ENCODE data around the gene NGRN. TPM values are rescaled to one million over a fixed set of nuclear protein-coding genes. Genes with fewer than 3 reads are reported as not detected.

The NGRN gene, protein sequence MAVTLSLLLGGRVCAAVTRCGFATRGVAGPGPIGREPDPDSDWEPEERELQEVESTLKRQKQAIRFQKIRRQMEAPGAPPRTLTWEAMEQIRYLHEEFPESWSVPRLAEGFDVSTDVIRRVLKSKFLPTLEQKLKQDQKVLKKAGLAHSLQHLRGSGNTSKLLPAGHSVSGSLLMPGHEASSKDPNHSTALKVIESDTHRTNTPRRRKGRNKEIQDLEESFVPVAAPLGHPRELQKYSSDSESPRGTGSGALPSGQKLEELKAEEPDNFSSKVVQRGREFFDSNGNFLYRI
- polyA plus RNA-seq (2013, experiment 1 of 4) = 116 TPM
- polyA plus RNA-seq (2013, experiment 2 of 4) = 115 TPM
- 80.7 TPM for polyA plus RNA-seq (2013, experiment 3 of 4)
- 93.1 TPM for polyA plus RNA-seq (2013, experiment 4 of 4)

DNA sequence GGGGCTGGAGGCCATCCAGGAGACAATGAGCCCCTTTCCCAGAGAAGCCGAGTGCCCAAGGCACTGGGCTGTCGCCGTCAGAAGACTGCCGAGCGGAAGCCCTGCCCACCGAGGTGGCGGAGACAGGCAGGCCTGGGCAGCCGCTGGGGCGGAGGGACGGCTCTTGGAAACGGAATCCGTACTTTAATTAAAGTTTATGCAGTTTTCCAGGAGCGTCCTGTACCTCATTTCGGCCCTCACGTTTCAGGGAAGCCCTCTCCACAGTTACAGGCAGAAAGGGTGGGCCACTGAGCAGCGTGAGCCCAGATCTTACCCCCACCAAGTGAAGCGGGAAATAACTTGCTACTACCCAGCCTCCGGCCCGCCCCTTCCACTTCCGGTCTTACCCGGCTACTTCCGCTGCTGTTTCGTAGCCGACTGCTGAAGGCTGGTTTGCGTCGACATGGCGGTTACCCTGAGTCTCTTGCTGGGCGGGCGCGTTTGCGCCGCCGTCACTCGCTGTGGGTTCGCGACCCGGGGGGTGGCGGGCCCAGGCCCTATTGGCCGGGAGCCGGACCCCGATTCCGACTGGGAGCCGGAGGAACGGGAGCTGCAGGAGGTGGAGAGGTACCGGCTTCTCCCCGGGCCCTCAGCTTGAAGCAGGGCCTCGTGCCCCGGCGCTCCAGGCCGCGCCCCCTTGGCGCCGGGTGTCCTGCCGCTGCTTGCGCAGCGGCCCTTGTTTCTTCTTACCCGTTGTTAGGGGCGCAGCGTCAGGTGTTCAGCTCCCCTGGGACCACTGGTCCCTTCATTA is at the start of gene NGRN:
Gene NGRN, plus strand, starts transcription at position 402 of the 790 bp plus-strand sequence. Its CDS starts 41 bp downstream, at position 443.
- H3K9me3 ChIP-seq (ENCODE audit: control insufficient read depth, low read length) = no peaks in the 10 kb centered on the region
- peak within 1 kb of the TSS; percentile 90 for H3K27ac ChIP-seq (ENCODE audit: insufficient read depth, low read depth, low read length, poor library complexity, severe bottlenecking)
- WGBS, 2 experiments = 1% methylated on average over 59 of the region's 59 CpGs
- H3K27me3 ChIP-seq (ENCODE audit: control insufficient read depth, insufficient read depth, low read length, poor library complexity, severe bottlenecking) = no peaks in the 10 kb centered on the region
- peaks cover 6% of the 10 kb centered on the region for H3K36me3 ChIP-seq (ENCODE audit: control insufficient read depth, insufficient read depth, low read length)
- peak within 1 kb of the TSS; percentile 89 for H3K4me3 ChIP-seq (ENCODE audit: insufficient read depth, low read depth, low read length)
- H3K4me1 ChIP-seq (ENCODE audit: control insufficient read depth, insufficient read depth, low read length) = peaks cover 23% of the 10 kb centered on the region

DNA sequence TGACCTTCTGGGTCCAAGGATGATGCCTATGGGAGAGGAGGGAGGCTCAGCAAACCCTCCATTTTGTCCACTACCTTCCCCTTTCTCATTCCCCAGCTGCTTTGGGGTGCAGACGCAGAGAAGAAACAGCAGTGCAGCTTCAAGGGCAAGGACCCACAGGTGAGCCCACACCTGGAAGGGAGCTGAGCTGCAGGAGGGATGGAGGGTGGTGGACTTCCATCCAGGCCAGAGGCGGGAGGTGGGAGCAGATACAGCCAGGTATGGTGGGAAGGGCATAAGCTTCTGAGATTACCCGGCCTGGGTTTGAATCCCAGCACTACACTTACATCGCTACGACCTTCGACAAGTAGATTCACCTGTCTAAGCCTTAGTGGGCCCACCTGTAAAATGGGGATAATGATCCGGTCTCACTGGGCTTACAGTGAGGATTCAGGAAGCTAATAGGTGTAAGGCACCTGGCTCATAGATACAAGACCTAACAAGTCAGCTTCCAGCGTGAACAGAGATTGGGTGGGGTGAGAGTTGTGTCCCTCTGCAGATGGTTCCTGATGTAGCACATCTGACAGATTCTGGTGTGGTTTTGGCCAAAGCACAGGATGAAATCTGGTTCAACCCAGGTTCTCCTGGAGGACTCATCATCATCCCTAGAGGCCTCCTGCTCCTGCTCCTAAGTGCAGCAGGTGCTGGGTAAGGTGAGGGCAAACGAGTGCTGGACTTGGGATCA is 47.6 kb upstream of the NGRN start:
- Histone ChIP-seq H3K4me3 (ENCODE audit: insufficient read depth, low read depth, low read length) (no peak overlapping the region), H3K27ac (ENCODE audit: insufficient read depth, low read depth, low read length, poor library complexity, severe bottlenecking) (no peak overlapping the region), H3K36me3 (ENCODE audit: control insufficient read depth, insufficient read depth, low read length) (no peaks in the 10 kb centered on the region), H3K4me1 (ENCODE audit: control insufficient read depth, insufficient read depth, low read length) (no peaks in the 10 kb centered on the region), H3K9me3 (ENCODE audit: control insufficient read depth, low read length) (no peaks in the 10 kb centered on the region), H3K27me3 (ENCODE audit: control insufficient read depth, insufficient read depth, low read length, poor library complexity, severe bottlenecking) (no peaks in the 10 kb centered on the region)
- WGBS, 2 experiments = 96 to 97% methylated on average over 9 of the region's 9 CpGs

GRCh38 chr15:90219421-90220141 is 45.9 kb upstream of the NGRN start:
- Histone ChIP-seq H3K27ac (ENCODE audit: insufficient read depth, low read depth, low read length, poor library complexity, severe bottlenecking) (no peak overlapping the region), H3K27me3 (ENCODE audit: control insufficient read depth, insufficient read depth, low read length, poor library complexity, severe bottlenecking) (no peaks in the 10 kb centered on the region), H3K4me1 (ENCODE audit: control insufficient read depth, insufficient read depth, low read length) (no peaks in the 10 kb centered on the region), H3K36me3 (ENCODE audit: control insufficient read depth, insufficient read depth, low read length) (peaks cover 4% of the 10 kb centered on the region), H3K4me3 (ENCODE audit: insufficient read depth, low read depth, low read length) (no peak overlapping the region), H3K9me3 (ENCODE audit: control insufficient read depth, low read length) (no peaks in the 10 kb centered on the region)
- 62% methylated on average over 17 of the region's 17 CpGs for WGBS, 2 experiments

DNA sequence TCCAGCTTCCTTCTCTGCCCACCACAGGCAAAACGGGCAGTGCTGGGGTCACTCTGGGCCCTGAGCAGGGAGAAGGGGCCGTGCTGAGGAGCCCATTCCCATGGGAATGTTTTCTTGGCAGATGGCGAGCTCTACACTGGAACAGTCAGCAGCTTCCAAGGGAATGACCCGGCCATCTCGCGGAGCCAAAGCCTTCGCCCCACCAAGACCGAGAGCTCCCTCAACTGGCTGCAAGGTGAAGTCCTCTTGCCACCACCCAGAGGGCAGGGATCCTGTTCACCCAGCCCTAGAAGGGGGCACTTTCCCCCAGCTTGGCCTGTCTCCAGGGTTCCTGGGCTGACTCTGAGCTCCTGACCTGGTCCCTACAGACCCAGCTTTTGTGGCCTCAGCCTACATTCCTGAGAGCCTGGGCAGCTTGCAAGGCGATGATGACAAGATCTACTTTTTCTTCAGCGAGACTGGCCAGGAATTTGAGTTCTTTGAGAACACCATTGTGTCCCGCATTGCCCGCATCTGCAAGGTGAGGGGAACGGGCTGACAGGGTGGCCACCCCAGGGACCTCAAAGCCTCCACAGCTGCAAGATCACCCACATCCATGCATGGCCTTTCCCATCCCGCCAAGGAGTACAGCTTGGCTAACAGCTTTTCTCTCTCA is 44.1 kb upstream of the NGRN start:
- H3K36me3 ChIP-seq (ENCODE audit: control insufficient read depth, insufficient read depth, low read length) = peaks cover 13% of the 10 kb centered on the region
- H3K4me1 ChIP-seq (ENCODE audit: control insufficient read depth, insufficient read depth, low read length) = no peaks in the 10 kb centered on the region
- H3K4me3 ChIP-seq (ENCODE audit: insufficient read depth, low read depth, low read length) = no peak overlapping the region
- 67 to 69% methylated on average over 14 of the region's 14 CpGs for WGBS, 2 experiments
- no peaks in the 10 kb centered on the region for H3K27me3 ChIP-seq (ENCODE audit: control insufficient read depth, insufficient read depth, low read length, poor library complexity, severe bottlenecking)
- no peak overlapping the region for H3K27ac ChIP-seq (ENCODE audit: insufficient read depth, low read depth, low read length, poor library complexity, severe bottlenecking)
- H3K9me3 ChIP-seq (ENCODE audit: control insufficient read depth, low read length) = no peaks in the 10 kb centered on the region

- no peaks in the 10 kb centered on the region for H3K9me3 ChIP-seq (ENCODE audit: control insufficient read depth, low read length)
- no peak overlapping the region for H3K27ac ChIP-seq (ENCODE audit: insufficient read depth, low read depth, low read length, poor library complexity, severe bottlenecking)
- H3K36me3 ChIP-seq (ENCODE audit: control insufficient read depth, insufficient read depth, low read length) = peaks cover 15% of the 10 kb centered on the region
- H3K4me1 ChIP-seq (ENCODE audit: control insufficient read depth, insufficient read depth, low read length) = no peaks in the 10 kb centered on the region
- WGBS, 2 experiments = 90 to 100% methylated on average over 1 to 2 of the region's 2 CpGs
- no peak overlapping the region for H3K4me3 ChIP-seq (ENCODE audit: insufficient read depth, low read depth, low read length)
- H3K27me3 ChIP-seq (ENCODE audit: control insufficient read depth, insufficient read depth, low read length, poor library complexity, severe bottlenecking) = no peaks in the 10 kb centered on the region
Measured at GRCh38 chr15:90222547-90222946, 42.9 kb upstream of the NGRN start.

DNA sequence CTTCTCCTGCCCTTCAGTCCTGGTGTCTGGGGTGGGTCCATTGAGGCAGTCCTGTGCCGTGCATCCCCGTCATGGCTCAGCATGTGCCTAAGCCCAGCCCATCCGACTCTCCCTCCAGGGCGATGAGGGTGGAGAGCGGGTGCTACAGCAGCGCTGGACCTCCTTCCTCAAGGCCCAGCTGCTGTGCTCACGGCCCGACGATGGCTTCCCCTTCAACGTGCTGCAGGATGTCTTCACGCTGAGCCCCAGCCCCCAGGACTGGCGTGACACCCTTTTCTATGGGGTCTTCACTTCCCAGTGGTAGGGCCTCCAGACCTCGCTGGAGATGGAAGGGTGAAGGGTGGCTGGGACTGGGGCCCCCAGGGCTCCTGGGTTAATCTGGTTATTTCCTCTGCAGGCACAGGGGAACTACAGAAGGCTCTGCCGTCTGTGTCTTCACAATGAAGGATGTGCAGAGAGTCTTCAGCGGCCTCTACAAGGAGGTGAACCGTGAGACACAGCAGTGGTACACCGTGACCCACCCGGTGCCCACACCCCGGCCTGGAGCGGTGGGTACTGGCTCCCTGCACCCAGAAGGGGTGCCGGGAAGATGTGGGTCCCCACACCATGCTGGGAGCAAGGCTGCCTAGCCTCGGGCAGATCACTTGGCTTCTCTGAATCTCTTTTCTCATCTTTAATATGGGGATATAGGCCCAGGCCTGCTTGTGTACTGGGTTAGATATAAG is 41.9 kb upstream of the NGRN start:
- Histone ChIP-seq H3K9me3 (ENCODE audit: control insufficient read depth, low read length) (no peaks in the 10 kb centered on the region), H3K27ac (ENCODE audit: insufficient read depth, low read depth, low read length, poor library complexity, severe bottlenecking) (no peak overlapping the region), H3K36me3 (ENCODE audit: control insufficient read depth, insufficient read depth, low read length) (peaks cover 20% of the 10 kb centered on the region), H3K4me3 (ENCODE audit: insufficient read depth, low read depth, low read length) (no peak overlapping the region), H3K4me1 (ENCODE audit: control insufficient read depth, insufficient read depth, low read length) (no peaks in the 10 kb centered on the region), H3K27me3 (ENCODE audit: control insufficient read depth, insufficient read depth, low read length, poor library complexity, severe bottlenecking) (no peaks in the 10 kb centered on the region)
- WGBS, 2 experiments = 92 to 95% methylated on average over 22 of the region's 22 CpGs

DNA sequence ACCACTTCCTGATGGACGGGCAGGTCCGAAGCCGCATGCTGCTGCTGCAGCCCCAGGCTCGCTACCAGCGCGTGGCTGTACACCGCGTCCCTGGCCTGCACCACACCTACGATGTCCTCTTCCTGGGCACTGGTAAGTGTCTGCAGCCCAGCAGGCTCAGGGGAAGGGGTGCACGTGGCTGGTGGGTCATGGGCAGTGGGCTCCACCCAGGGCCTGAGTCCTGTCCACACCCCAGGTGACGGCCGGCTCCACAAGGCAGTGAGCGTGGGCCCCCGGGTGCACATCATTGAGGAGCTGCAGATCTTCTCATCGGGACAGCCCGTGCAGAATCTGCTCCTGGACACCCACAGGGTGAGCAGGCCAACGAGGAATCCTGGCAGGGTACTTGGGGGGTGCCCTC is 40.4 kb upstream of the NGRN start:
- Histone ChIP-seq H3K9me3 (ENCODE audit: control insufficient read depth, low read length) (no peaks in the 10 kb centered on the region), H3K27me3 (ENCODE audit: control insufficient read depth, insufficient read depth, low read length, poor library complexity, severe bottlenecking) (no peaks in the 10 kb centered on the region), H3K4me1 (ENCODE audit: control insufficient read depth, insufficient read depth, low read length) (no peaks in the 10 kb centered on the region), H3K27ac (ENCODE audit: insufficient read depth, low read depth, low read length, poor library complexity, severe bottlenecking) (no peak overlapping the region), H3K4me3 (ENCODE audit: insufficient read depth, low read depth, low read length) (no peak overlapping the region), H3K36me3 (ENCODE audit: control insufficient read depth, insufficient read depth, low read length) (peaks cover 20% of the 10 kb centered on the region)
- 96 to 97% methylated on average over 17 of the region's 17 CpGs for WGBS, 2 experiments

DNA sequence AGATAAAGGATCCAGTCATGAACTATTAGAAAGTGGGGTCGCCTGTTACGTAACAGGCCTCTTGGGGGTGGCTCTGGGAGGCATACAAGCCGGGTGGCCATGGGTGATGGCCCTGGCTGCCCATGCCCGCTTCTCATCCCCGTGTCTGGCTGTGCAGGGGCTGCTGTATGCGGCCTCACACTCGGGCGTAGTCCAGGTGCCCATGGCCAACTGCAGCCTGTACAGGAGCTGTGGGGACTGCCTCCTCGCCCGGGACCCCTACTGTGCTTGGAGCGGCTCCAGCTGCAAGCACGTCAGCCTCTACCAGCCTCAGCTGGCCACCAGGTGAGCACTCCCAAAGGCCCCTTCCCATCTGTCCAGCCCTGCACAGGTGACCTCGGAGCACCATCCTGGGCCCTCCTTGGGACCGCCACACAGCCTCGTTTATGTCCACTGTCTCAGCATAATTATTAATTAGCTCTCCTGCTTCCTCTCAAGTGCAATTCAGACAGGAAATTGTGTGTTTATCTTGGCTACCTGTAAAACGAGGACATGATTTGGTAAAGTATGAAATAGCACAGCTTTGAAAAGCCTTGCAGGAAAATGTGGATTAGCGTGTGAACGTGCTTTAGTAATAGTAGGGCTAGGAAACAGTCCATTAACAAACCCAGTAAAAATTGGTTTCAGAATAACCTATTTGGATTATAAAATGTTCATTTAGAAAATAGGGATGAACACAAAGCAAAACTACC is 39.8 kb upstream of the NGRN start:
- Histone ChIP-seq H3K27me3 (ENCODE audit: control insufficient read depth, insufficient read depth, low read length, poor library complexity, severe bottlenecking) (no peaks in the 10 kb centered on the region), H3K27ac (ENCODE audit: insufficient read depth, low read depth, low read length, poor library complexity, severe bottlenecking) (no peak overlapping the region), H3K4me1 (ENCODE audit: control insufficient read depth, insufficient read depth, low read length) (no peaks in the 10 kb centered on the region), H3K36me3 (ENCODE audit: control insufficient read depth, insufficient read depth, low read length) (peaks cover 20% of the 10 kb centered on the region), H3K4me3 (ENCODE audit: insufficient read depth, low read depth, low read length) (no peak overlapping the region), H3K9me3 (ENCODE audit: control insufficient read depth, low read length) (no peaks in the 10 kb centered on the region)
- 94 to 95% methylated on average over 18 of the region's 18 CpGs for WGBS, 2 experiments
